ENCODE measurements around the gene SLC22A23. TPM values are rescaled to one million over a fixed set of nuclear protein-coding genes. Genes with fewer than 3 reads are reported as not detected.
A peak's percentile ranks its signal among the peaks of the same experiment; 100 is the strongest.

The SLC22A23 gene
- total RNA-seq, 1 donor from 2014 or later, result 18.7 TPM

DNA sequence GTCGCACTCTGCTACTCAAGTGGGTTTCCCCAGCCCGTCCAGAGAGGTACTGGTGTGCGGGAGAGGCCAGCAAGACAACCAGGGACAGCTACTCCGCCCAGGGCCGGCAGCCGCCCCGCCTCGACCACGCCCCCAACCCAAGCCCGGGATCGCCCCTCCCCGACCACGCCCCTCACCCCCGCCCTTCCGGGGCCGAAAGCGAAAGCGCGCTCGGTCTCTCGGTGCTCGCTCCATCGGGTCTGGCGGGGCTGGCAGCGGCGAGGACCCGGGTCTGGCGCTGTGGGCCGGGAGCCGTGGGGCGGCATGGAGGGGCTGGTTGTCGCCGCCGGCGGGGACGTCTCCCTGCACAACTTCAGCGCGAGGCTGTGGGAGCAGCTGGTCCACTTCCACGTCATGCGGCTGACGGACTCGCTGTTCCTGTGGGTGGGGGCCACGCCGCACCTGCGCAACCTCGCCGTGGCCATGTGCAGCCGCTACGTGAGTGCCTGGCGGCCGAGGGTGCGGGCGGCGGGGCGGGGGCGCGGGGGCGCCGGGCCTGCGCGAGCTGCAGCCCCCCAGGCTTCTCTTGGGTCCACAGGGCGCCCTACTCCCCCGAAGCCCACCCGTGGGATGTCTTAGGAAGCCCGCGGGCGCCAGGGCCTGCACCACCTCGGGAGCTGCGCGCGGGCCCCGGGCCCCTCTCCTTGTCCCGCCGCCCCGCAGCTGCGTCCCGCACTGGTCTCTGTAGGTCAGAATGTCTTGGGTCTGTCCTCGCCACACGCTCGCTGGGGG is 197.9 kb downstream of the SLC22A23 start, which contains the start of gene PSMG4:
Gene PSMG4, plus strand, starts transcription at position 228 of the 771 bp plus-strand sequence. Its CDS starts 76 bp downstream, at position 304.
- Histone ChIP-seq H3K4me3 (ENCODE audit: low read depth, low read length) (peak within 1 kb of the TSS; percentile 89), H3K27me3 (ENCODE audit: control insufficient read depth, insufficient read depth, low read length) (no peaks in the 10 kb centered on the region), H3K36me3 (ENCODE audit: control insufficient read depth, insufficient read depth, low read length) (peaks cover 10% of the 10 kb centered on the region)
- DNase-seq (ENCODE audit: low read depth) (peak; percentile 55), FAIRE-seq (no peak)
- TF ChIP-seq, protein P1, sequence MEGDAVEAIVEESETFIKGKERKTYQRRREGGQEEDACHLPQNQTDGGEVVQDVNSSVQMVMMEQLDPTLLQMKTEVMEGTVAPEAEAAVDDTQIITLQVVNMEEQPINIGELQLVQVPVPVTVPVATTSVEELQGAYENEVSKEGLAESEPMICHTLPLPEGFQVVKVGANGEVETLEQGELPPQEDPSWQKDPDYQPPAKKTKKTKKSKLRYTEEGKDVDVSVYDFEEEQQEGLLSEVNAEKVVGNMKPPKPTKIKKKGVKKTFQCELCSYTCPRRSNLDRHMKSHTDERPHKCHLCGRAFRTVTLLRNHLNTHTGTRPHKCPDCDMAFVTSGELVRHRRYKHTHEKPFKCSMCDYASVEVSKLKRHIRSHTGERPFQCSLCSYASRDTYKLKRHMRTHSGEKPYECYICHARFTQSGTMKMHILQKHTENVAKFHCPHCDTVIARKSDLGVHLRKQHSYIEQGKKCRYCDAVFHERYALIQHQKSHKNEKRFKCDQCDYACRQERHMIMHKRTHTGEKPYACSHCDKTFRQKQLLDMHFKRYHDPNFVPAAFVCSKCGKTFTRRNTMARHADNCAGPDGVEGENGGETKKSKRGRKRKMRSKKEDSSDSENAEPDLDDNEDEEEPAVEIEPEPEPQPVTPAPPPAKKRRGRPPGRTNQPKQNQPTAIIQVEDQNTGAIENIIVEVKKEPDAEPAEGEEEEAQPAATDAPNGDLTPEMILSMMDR (IDR thresholded peaks at IDR 0.05; ENCODE audit: insufficient read depth, low read length, severe bottlenecking), result no peak

GRCh38 chr6:3258201-3258600 is 198.6 kb downstream of the SLC22A23 start:
- H3K27me3 ChIP-seq (ENCODE audit: control insufficient read depth, insufficient read depth, low read length), result no peaks in the 10 kb centered on the region
- FAIRE-seq (no peak), DNase-seq (ENCODE audit: low read depth) (no peak)
- TF ChIP-seq, protein P1 (IDR thresholded peaks at IDR 0.05; ENCODE audit: insufficient read depth, low read length, severe bottlenecking), result no peak
- H3K36me3 ChIP-seq (ENCODE audit: control insufficient read depth, insufficient read depth, low read length), result peaks cover 4% of the 10 kb centered on the region
- H3K4me3 ChIP-seq (ENCODE audit: low read depth, low read length), result peak overlapping the region; percentile 89

- DNase-seq (ENCODE audit: low read depth), result no peak
- Histone ChIP-seq H3K4me3 (ENCODE audit: low read depth, low read length) (no peak overlapping the region), H3K36me3 (ENCODE audit: control insufficient read depth, insufficient read depth, low read length) (no peaks in the 10 kb centered on the region), H3K27me3 (ENCODE audit: control insufficient read depth, insufficient read depth, low read length) (no peaks in the 10 kb centered on the region)
- TF ChIP-seq, protein P1 (IDR thresholded peaks at IDR 0.05; ENCODE audit: insufficient read depth, low read length, severe bottlenecking), result no peak
- no peak for FAIRE-seq
Observed at GRCh38 chr6:3253597-3253961, 203.3 kb downstream of the SLC22A23 start.

GRCh38 chr6:3252861-3253596 is 203.8 kb downstream of the SLC22A23 start:
- FAIRE-seq (no peak), DNase-seq (ENCODE audit: low read depth) (no peak)
- H3K4me3 ChIP-seq (ENCODE audit: low read depth, low read length), result no peak overlapping the region

GRCh38 chr6:3252369-3252768 is 204.5 kb downstream of the SLC22A23 start:
- DNase-seq (ENCODE audit: low read depth) (no peak), FAIRE-seq (peak; percentile 18)

More at GRCh38 chr6:3252861-3253596, 203.8 kb downstream of the SLC22A23 start:
- H3K27me3 ChIP-seq (ENCODE audit: control insufficient read depth, insufficient read depth, low read length), result no peaks in the 10 kb centered on the region
- H3K36me3 ChIP-seq (ENCODE audit: control insufficient read depth, insufficient read depth, low read length), result no peaks in the 10 kb centered on the region
- TF ChIP-seq, protein P1 (IDR thresholded peaks at IDR 0.05; ENCODE audit: insufficient read depth, low read length, severe bottlenecking), result no peak

More at GRCh38 chr6:3252369-3252768, 204.5 kb downstream of the SLC22A23 start:
- no peak overlapping the region for H3K4me3 ChIP-seq (ENCODE audit: low read depth, low read length)
- no peaks in the 10 kb centered on the region for H3K27me3 ChIP-seq (ENCODE audit: control insufficient read depth, insufficient read depth, low read length)
- TF ChIP-seq, protein P1 (IDR thresholded peaks at IDR 0.05; ENCODE audit: insufficient read depth, low read length, severe bottlenecking), result no peak
- no peaks in the 10 kb centered on the region for H3K36me3 ChIP-seq (ENCODE audit: control insufficient read depth, insufficient read depth, low read length)

Measured in bronchial epithelial cell (primary cell).